PFSK-1 (cell line): ENCODE data around the gene COL18A1.

Source experiments
- POLR2AphosphoS5 ChIP-seq: IDR thresholded peaks from 2 replicates; pipeline ENCODE4 v1.6.1; 2012; ENCODE audit warnings: low read depth, mild to moderate bottlenecking, control low read depth, low read length, moderate library complexity
- TAF1 ChIP-seq: IDR thresholded peaks from 2 replicates; pipeline ENCODE4 v1.6.1; 2012; ENCODE audit warnings: low read length, control low read depth, borderline replicate concordance; ENCODE audit not compliant: insufficient read depth

DNA sequence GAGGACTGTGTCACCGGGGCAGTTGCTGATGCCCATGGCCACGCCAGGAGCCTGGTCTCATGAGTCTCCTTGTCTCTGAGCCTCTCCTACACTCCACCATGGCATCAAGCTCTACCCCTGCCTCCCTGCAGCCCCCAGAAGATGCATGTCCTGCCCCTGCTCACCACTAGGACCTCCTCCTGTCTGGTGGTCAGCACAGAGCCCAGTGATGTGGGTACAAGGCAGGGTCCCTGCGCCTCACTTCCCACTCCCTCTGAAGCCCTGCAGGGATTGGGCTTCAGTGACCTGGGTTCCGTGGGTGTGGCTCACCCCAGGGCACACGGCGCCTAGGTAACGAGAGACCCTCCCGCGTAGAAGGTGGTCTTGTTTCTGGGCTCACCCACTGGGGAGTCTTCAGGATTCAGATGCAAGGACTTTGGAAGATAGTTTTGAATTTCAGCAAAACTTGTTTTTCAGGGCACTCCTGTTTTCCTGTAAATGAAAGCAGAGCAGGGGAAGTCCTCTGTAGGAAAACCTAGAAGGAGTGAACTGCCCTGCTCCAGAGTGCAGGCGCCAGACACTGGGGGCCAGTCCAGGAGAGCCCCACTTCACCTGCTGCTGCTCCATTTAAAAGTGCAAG, 2.8 kb downstream of the COL18A1 start:
- no peak for TF ChIP-seq TAF1
- no peak for TF ChIP-seq POLR2AphosphoS5
